Activated T-cell treated with anti-CD3 and anti-CD28 coated beads, Interleukin-2, amount 50 U/mL, for 4 hours (primary cell): ENCODE data around the gene RIMBP2. TPM values are rescaled to one million over a fixed set of nuclear protein-coding genes. Genes with fewer than 3 reads are reported as not detected.
"Not testable (repeated sequence)": the region's sequence is repeated elsewhere in the genome, so short reads cannot be mapped to it uniquely, and the experiment has no call there.

Experiments
- ATAC-seq, 2 donors: fragments of 200-7000 bp; cut with Tn5 transposase; one replicate each; pipeline ENCODE4 v1.10.0; 2021
- DNase-seq: peaks from one replicate; pipeline ENCODE4 v3.0.0-alpha.2; 2020
- H3K27me3 Mint-ChIP-seq: one replicate; pipeline ENCODE4 v1.8.0; 2021; ENCODE audit warnings: low read depth, mixed read lengths
- H3K36me3 Mint-ChIP-seq: one replicate; pipeline ENCODE4 v1.8.0; 2022; ENCODE audit warnings: mixed read lengths; ENCODE audit not compliant: insufficient read depth
- H3K4me1 Mint-ChIP-seq: one replicate; pipeline ENCODE4 v1.8.0; 2021; ENCODE audit warnings: low read depth, mixed read lengths
- H3K4me3 Mint-ChIP-seq: one replicate; pipeline ENCODE4 v1.8.0; 2021; ENCODE audit warnings: mild to moderate bottlenecking, moderate library complexity, mixed read lengths
- H3K9me3 Mint-ChIP-seq: one replicate; pipeline ENCODE4 v1.8.0; 2021; ENCODE audit warnings: mixed read lengths
- total RNA-seq, 3 donors: library from RNA; stranded (reverse); gene quantifications; one replicate each; pipeline ENCODE4 v1.2.1, GENCODE V29; 2021

Gene RIMBP2
- total RNA-seq, 3 donors from 2014 or later, result not detected

DNA sequence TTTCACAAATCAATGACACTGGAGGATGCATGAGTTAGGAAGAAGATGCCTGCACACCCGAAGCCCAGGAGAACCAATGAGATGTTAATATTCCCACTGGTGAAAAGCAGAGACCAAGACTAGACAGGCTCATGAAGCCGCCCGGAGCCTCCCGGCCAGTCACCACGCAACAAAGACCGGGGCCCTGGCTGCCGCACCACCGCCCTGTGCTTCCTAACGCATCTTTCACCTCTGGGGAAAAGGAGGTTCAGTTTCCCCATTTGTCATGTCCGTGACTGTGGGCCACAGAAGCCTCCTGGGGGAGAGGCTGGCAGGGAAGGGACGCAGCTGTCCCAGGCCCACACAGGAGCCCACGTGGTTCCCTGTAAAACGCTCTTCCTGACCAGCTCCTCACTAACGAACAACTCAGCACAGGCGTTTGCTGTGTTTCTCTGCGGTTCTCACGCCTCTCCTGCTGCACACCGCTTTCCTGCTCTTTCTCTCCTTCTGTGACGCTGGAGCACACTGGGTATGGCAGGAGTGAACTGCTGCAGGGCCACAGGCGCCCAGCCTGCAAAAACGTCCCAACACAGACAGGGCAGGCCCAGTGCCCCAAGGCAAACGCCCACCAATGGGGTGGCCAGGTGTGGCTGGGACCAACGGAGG, 10.8 kb downstream of the RIMBP2 start:
- Mint-ChIP-seq H3K9me3 (no peaks in the 10 kb centered on the region), H3K4me1 (no peaks in the 10 kb centered on the region), H3K36me3 (no peaks in the 10 kb centered on the region), H3K27me3 (peaks cover 2% of the 10 kb centered on the region), H3K4me3 (no peak overlapping the region)
- ATAC-seq (no peak), DNase-seq (no peak)

DNA sequence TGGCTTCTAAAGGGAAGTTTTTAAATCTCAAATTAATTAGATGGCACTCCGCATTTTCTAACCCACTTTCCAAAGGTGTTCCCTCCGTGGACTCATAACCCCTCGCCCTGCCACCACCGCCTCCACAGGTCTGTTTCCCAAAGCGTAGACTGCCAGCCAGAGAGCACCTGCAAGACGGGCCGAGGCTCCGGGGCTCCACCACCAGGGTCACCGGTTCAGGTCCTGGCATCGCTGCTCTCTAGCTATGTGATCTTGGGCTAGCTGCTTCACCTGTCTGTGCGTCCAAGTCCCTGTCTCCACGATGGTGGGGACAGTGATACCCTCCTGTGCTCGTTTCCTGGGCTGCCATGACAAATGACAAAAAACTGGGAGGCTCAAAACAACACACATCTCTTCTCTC, 11.5 kb downstream of the RIMBP2 start:
- H3K36me3 Mint-ChIP-seq, result no peaks in the 10 kb centered on the region

DNA sequence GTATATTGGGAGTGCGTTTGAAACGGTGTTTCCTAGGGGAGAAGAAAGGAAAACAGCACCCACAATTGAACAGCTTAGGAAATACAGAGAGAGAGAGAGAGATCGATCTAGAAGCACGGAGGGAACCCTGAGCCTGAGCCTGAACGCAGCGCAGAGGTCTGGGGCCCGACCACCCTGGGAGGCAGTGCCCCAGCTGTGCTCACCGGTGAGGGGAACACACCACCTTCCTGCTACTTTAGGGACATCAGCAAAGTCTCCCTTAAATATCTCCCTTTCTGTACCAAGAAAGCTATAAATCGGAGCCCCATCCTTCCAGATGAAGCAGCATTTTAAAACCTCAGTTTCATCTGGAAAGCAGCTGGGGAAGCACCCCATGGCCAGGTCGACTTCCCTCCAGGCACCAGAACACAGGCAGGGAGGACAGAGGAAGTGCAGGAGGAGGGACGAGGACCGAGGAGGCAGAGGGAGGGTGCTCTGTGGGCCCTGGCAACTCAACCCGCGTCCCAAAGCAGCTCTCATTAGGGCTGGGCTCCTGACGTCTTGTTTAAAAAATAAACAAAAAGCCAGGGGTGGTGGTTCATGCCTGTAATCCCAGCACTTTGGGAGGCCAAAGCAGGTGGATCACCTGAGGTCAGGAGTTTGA, 12.2 kb downstream of the RIMBP2 start:
- H3K27me3 Mint-ChIP-seq, result peaks cover 2% of the 10 kb centered on the region

More for the DNA sequence above, 11.5 kb downstream of the RIMBP2 start:
- Mint-ChIP-seq H3K4me1 (no peaks in the 10 kb centered on the region), H3K27me3 (peaks cover 2% of the 10 kb centered on the region), H3K9me3 (no peaks in the 10 kb centered on the region), H3K4me3 (no peak overlapping the region)
- no peak for DNase-seq
- ATAC-seq, result no peak

DNA sequence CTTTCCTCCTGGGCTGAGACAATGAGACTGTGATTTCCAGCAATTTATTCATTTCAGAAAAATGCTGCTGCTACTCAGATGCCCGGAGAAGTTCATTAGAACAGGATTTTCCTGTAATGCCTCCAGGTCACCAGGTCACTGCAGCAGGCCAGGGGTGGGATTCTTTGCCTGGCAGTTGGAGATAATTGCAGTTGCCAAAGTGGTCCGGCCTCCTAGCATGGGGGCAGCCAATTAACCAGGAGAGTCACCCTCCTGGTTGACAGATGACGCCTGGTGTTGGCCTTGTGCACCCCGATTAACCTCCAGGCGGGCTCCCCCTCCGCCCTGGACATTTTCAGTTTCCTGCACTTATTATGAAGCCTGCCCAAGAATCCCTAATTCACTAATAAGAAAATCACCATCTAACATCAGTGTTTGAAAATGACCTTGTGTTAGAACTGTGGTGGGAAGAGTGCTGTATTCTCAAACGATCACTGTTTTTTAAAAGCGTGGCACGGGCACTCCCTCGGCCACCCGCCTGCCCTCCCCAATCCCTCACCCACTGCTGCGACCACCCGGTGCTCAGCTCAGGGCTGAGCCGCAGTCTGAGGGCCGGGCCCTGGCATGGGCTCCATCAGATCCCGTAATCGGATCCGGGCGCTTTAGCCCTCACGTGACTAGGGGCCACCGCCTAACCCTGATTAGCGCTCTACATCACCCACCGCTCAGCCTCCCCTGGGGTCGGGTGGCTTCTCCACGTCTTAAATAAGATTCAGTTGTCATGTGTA, 12.9 kb downstream of the RIMBP2 start:
- ATAC-seq, result no peak
- H3K36me3 Mint-ChIP-seq, result no peaks in the 10 kb centered on the region
- no peak for DNase-seq
- H3K27me3 Mint-ChIP-seq, result peaks cover 2% of the 10 kb centered on the region
- no peaks in the 10 kb centered on the region for H3K9me3 Mint-ChIP-seq
- H3K4me3 Mint-ChIP-seq, result no peak overlapping the region
- H3K4me1 Mint-ChIP-seq, result no peaks in the 10 kb centered on the region

More for the DNA sequence above, 12.2 kb downstream of the RIMBP2 start:
- DNase-seq (no peak), ATAC-seq (no peak)
- no peaks in the 10 kb centered on the region for H3K36me3 Mint-ChIP-seq
- H3K9me3 Mint-ChIP-seq, result no peaks in the 10 kb centered on the region
- H3K4me1 Mint-ChIP-seq, result no peaks in the 10 kb centered on the region
- H3K4me3 Mint-ChIP-seq, result no peak overlapping the region

DNA sequence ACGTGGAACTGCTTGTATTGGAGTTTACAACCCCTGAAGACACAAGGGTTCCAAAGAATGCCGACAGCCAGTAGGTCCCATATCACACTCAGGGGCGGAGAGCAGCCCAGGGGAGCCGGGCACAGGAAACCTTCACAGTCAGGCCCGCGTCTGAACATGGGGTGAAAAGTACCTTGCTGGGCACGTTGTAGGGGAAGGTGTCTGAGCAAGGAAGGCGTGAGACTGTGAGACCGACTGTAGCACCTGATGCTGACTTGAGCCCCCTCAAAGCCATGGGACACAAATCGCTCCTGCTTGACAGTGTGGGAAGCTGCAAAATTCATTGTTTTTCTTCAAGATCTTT, 14.7 kb downstream of the RIMBP2 start:
- ATAC-seq (no peak), DNase-seq (no peak)
- no peaks in the 10 kb centered on the region for H3K9me3 Mint-ChIP-seq
- H3K4me3 Mint-ChIP-seq, result no peak overlapping the region
- H3K27me3 Mint-ChIP-seq, result peaks cover 12% of the 10 kb centered on the region
- H3K4me1 Mint-ChIP-seq, result no peaks in the 10 kb centered on the region
- H3K36me3 Mint-ChIP-seq, result no peaks in the 10 kb centered on the region

DNA sequence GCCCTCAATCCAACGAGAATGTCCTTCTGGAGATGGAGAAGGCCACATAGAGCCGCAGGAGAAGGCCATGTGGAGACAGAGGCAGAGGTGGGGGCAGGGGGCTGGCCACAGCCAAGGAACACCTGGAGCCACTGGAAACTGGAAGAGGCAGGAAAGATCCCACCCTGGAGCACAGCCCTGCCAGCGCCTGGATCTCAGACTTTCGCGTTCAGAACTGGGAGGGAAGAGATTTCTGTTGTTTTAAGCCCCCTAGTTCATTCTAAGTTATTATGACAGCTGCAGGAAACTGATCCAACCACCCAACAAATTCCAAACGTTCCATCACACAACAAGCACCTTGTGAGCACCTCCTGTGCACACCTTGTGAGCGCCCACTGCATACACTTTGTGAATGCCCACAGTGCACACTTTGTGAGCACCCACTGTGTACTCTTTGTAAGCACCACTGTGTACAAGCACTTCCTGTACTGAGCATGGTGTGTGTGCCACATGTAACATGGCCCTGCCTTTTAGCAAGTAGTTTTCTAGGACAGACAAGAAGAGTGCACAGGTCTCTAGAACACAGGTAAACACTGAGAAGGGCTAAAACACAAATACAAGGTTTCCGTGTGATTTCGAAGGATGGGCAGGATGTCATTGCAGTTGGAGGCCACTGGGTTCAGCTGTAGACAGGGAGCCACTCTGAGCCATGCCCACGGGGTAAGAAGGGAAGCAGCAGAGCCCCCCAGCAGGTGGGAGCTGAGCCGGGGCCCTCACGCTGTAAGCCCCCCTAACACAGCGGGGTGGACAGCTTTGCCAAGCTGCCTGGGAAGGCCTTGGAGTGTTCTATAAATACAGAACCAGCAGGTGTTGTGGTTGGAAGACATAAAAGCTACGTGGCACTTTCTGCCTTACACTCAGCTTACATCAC, 15.4 kb downstream of the RIMBP2 start:
- no peaks in the 10 kb centered on the region for H3K36me3 Mint-ChIP-seq
- ATAC-seq (no peak), DNase-seq (no peak)
- H3K4me1 Mint-ChIP-seq, result no peaks in the 10 kb centered on the region
- H3K27me3 Mint-ChIP-seq, result peaks cover 12% of the 10 kb centered on the region
- no peaks in the 10 kb centered on the region for H3K9me3 Mint-ChIP-seq
- no peak overlapping the region for H3K4me3 Mint-ChIP-seq

DNA sequence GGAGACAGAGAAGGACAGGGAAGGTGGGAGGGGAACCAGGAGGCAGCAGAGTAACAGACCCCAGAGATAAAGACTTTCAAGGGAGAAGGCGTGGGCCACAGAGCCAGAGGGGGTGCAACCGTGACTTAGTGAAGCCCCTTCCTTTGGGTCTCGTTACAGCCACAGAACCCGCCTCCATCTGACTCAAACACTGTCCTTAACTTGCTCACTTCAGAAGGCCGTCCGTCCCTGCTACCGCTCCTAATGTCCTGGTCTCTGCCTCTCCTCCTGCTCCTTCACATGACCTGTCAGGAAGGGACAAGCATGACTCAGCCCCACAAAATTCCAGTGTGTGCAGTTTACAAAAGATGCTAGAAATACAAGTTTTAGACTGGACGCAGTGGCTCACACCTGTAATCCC, 18.0 kb downstream of the RIMBP2 start:
- no peak for DNase-seq
- no peak overlapping the region for H3K4me3 Mint-ChIP-seq
- H3K36me3 Mint-ChIP-seq, result no peaks in the 10 kb centered on the region

DNA sequence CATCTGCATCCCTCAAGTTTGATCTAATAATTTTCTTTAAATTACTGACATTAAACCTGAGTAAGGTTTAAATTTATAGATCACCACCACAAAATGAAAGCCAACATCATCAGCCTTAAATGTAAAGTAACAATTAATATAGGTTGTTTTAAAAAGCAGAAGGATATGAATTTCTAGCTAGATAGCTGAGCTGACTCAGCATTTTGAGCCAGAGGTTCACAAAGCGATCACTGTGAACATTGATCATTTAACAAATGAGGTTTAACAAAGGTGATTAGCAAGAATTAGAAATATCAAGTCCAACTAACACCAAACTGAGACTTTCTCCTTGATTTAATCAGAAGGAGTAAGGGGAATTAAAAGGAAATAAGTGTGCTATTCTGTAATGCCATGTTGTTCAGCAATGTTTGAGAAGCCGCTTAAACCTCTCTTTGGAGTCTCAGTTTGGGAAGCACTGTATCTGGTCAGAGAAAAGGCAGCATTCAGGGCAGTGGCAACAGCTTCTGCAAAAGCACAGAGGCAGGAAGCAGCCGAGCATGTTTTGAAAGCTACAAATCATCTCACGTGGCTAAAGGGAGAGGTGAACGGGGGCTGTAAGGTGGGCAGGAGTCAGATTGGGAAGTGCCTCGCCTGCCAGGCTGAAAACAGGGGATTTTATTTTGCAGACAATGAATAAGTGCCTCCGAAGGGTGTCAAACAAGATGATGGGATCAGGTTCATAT, 19.6 kb downstream of the RIMBP2 start:
- no peaks in the 10 kb centered on the region for H3K4me1 Mint-ChIP-seq
- H3K36me3 Mint-ChIP-seq, result no peaks in the 10 kb centered on the region
- DNase-seq (no peak), ATAC-seq (no peak)
- no peaks in the 10 kb centered on the region for H3K9me3 Mint-ChIP-seq
- peaks cover 22% of the 10 kb centered on the region for H3K27me3 Mint-ChIP-seq
- H3K4me3 Mint-ChIP-seq, result no peak overlapping the region

More for the DNA sequence above, 18.0 kb downstream of the RIMBP2 start:
- Mint-ChIP-seq H3K9me3 (no peaks in the 10 kb centered on the region), H3K27me3 (peaks cover 21% of the 10 kb centered on the region), H3K4me1 (no peaks in the 10 kb centered on the region)
- no peak for ATAC-seq

DNA sequence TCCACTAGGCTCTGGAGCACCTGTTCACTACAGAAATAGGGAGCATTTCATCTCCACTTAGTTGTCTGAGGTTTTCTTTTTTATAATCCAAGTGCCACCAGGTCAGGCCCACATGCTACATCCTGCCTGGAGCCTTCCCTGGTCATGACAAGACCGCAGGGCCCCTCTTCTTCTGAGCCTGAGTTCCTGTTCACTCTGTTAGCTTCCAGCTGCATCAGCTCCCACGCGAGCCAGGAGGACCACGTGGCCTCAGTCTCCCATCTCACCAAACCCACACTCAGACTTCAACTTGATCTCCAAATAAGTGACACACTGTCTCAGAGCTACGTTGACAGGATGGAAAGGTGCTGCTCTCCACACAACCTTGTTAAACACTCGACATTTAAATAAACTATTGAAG, 21.0 kb downstream of the RIMBP2 start:
- no peaks in the 10 kb centered on the region for H3K4me1 Mint-ChIP-seq
- ATAC-seq, result no peak

DNA sequence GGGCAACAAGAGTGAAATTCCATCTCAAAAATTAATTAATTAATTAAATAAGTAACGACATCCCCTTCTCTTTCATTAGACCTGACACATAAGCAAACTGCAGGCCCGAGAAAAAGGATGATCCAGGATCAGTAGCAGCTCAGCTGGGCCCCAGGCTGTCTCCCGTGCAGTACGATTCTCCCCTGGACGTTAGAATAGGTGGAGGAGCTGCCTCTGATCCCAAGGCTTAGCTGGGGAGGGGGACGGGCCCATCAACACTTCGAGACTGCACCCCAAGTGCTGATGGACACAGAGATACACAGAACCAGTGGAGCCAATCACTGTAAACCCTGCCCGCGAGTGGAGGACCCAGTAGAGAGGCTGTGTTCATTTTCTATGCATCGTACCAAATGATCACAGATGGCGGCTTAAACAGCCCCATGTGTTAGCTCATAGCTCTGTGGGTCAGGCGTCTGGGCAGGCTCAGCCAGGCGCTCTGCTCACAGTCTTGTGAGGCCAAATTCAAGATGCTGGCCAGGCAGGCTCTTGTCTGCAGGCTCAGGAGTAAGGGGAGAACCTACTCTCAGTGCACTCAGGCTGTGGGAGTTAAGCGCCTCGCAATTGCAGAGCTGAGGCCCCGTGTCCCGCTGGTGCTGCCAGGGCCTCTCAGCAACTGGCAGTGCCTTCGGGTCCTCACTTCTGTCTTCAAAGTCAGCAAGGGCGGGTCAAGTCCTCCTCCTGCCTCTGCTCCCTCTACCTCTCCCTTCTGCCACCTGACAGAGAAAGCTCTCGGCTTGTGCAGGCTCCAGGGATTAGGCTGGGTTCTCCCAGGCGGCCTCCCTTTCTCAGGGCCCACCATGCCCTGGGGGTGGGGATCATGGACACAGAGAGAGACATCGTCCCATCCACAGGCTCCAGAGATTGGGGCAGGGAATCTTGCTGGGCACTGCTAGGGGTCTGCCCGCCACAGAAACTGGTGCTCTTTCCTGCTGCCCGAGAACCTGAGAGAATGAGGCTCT, 26.4 kb downstream of the RIMBP2 start:
- no peak overlapping the region for H3K4me3 Mint-ChIP-seq
- no peak for ATAC-seq
- H3K4me1 Mint-ChIP-seq, result no peaks in the 10 kb centered on the region
- DNase-seq, result no peak
- peaks cover 21% of the 10 kb centered on the region for H3K27me3 Mint-ChIP-seq
- no peaks in the 10 kb centered on the region for H3K36me3 Mint-ChIP-seq
- H3K9me3 Mint-ChIP-seq, result no peaks in the 10 kb centered on the region

More for the DNA sequence above, 21.0 kb downstream of the RIMBP2 start:
- DNase-seq, result no peak
- Mint-ChIP-seq H3K36me3 (no peaks in the 10 kb centered on the region), H3K4me3 (no peak overlapping the region), H3K27me3 (peaks cover 22% of the 10 kb centered on the region), H3K9me3 (no peaks in the 10 kb centered on the region)

DNA sequence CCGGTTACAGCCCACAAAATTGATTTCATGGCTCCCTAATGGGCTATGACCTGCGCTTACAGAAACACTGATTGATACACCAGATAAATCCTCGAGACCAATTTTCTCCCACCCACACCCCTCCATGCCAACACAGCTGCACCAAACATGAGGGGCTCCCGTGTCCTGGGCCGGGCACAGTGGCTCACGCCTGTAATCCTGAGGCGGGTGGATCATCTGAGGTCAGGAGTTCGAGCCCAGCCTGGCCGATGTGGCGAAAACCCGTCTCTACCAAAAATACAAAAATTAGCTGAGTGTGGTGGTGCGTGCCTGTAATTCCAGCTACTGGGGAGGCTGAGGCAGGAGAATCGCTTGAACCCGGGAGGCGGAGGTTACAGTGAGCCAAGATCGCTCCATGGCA, 27.1 kb downstream of the RIMBP2 start:
- H3K4me3 Mint-ChIP-seq, H3K4me1 Mint-ChIP-seq, ATAC-seq, H3K36me3 Mint-ChIP-seq, DNase-seq, H3K9me3 Mint-ChIP-seq: not testable (repeated sequence)
- H3K27me3 Mint-ChIP-seq, result peaks cover 17% of the 10 kb centered on the region

DNA sequence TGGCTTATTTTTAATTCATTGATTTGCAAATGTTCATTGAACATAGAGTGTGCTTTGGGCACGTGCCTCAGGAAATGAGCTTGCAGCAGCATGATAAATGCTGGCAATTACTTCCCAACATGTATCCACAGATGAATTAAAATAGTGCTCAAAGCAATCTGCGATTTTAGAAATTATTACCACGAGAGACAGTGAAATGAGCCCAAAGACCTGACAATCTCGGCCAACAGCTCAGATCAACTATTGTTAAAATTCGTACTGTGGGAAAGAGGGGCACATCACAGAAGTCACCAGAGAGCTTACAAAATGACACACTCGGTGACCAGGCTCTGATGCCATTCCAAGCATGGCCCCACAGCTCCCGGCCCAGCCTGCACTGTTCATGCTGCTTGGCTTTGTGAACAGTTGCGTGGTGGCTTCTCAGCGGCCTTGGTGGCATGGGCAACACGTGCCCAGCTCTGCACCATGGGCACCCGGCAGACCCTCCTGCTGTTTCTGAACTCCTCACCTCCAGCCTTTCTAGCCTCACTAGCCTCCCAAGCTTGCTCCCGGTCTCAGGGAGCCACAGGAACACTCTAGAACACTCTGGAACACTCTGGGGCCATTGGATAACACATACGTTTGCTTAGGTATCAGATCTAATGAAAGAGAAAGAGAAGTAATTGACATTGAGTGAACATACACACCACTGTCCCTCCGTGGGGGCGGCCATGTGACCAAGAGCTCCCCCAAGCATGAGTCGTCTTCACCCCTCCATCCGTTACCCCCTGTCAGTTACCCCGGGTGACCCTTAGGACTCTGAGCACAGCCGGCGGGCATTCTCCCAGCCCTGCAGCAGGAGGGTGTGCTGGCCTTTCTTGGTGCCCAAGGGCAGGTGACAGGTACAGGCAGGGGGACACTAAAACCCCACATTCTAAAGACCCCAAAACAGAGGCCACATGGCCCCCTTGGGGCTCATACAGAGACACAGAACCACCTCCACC, 28.0 kb downstream of the RIMBP2 start:
- Mint-ChIP-seq H3K9me3 (no peaks in the 10 kb centered on the region), H3K27me3 (peaks cover 18% of the 10 kb centered on the region), H3K4me1 (no peaks in the 10 kb centered on the region), H3K36me3 (no peaks in the 10 kb centered on the region), H3K4me3 (no peak overlapping the region)
- ATAC-seq, result no peak
- no peak for DNase-seq
